HUDEP-2 (cell line): Measurements from ENCODE around the gene ANKMY1.

Experiments used
- DNase-seq, 76 experiments: peaks; one replicate each; lab custom pipeline; 2025; ENCODE audit not compliant: unreplicated experiment in 76 of 76; lab: John Stamatoyannopoulos, UW

The ANKMY1 gene, protein sequence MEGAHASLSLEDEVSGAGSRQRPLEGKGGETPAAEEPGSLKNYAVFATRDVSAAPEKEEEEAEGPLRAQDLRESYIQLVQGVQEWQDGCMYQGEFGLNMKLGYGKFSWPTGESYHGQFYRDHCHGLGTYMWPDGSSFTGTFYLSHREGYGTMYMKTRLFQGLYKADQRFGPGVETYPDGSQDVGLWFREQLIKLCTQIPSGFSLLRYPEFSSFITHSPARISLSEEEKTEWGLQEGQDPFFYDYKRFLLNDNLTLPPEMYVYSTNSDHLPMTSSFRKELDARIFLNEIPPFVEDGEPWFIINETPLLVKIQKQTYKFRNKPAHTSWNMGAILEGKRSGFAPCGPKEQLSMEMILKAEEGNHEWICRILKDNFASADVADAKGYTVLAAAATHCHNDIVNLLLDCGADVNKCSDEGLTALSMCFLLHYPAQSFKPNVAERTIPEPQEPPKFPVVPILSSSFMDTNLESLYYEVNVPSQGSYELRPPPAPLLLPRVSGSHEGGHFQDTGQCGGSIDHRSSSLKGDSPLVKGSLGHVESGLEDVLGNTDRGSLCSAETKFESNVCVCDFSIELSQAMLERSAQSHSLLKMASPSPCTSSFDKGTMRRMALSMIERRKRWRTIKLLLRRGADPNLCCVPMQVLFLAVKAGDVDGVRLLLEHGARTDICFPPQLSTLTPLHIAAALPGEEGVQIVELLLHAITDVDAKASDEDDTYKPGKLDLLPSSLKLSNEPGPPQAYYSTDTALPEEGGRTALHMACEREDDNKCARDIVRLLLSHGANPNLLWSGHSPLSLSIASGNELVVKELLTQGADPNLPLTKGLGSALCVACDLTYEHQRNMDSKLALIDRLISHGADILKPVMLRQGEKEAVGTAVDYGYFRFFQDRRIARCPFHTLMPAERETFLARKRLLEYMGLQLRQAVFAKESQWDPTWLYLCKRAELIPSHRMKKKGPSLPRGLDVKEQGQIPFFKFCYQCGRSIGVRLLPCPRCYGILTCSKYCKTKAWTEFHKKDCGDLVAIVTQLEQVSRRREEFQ

DNA sequence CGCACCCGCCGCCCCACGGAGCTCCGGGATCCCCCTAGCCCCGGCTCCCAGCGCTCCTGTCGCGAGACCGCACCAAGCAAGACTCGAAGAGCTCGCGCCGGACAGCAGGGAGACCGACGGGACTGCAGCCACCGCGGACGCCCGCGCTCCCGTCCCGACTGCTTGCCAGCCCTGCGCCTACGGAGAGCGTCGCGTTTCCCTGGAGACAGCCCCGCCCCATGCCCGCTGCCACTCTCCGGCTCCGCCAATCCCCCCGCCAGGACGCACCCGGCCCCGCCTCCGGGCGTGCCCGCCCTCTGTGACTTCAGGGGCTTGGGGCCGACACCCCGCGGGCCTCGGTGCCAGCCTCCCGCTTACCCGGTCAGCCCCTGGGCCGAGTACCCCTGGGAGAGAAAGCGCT, at the start of gene ANKMY1:
ANKMY1 (minus strand) TSS at position 181 of the 400 bp plus-strand sequence. CDS start 653 bp downstream, outside the sequence.
- peak in 73 of 76 experiments; percentile 6 to 90 (median 74) for DNase-seq

DNA sequence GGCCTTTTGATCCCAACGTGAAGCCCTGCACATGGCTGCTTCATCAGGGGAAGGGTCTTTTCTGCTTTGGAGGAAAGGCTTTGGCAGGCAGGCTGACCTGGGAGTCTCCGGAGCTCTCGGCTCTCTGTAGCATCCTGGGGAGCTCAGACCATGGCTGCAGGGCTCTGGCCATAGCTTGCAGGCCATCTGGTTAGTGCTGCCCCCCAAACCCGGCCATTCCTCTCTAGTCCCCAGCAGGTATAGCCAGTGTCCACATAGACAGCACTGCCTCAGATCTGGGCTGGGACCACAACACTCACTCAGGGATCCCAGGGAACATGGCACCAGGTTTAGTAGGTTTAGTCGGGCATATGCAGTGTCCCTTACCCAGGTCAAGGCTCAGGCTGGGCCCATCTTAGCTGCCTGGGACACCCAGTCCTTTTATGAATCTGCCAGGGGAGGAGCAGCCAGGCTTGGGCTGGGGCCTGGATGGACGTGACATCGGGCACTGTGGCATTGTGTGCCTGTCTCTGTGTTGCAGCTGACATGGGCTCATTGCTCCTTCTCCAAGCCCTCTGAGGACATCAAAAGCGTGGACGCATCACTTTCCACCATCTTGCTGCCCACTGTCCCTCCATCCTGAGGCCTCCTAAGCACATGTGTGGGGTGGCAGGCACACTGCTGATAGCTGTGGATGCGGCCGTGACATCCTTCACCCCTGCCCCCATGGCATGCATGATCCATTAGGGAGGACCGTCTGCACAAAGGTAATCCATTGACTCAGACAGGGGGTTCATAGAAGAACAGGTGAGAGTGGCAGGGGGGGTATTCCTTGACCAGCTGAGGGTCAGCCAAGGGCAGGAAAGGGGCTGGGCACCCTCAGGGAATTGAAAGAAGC, 48.3 kb upstream of the ANKMY1 start:
- no peak for DNase-seq

DNA sequence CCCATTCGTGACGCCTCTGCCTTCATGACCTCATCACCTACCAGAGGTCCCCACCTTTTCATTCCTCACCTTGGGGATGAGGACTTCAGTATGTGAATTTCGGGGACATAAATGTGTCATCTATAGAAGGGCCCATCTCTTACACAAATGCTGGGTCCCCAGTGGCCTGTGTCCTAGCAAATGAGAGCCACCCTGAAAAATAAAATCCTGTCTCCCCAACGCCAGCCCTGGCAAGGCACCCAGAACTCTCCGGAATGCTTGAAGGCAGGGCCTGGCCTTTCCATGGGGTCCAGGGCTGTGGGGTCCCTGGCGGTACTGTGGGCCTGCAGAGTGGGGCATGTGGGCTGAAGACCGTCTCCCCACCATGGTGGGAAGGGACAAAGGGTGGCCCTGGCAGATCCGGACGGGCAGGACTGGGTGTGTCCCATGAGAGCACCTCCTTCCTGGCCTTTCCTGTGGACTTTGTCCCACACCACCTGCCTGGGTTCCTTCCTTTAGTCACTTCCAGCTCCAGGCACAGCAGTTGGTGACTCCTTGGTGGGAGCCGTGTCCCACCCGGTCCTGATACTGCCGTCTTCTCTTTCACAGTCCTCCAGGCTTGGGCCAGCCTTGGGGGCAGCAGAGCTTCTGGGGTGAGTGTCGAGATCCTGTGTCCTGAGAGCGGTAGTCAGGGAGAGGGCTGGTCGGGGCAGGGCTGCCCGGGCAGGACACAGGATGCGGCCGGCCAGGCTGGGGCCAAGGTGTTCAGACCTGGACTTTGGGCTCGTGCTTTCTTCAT, 47.3 kb upstream of the ANKMY1 start:
- DNase-seq, result no peak

DNA sequence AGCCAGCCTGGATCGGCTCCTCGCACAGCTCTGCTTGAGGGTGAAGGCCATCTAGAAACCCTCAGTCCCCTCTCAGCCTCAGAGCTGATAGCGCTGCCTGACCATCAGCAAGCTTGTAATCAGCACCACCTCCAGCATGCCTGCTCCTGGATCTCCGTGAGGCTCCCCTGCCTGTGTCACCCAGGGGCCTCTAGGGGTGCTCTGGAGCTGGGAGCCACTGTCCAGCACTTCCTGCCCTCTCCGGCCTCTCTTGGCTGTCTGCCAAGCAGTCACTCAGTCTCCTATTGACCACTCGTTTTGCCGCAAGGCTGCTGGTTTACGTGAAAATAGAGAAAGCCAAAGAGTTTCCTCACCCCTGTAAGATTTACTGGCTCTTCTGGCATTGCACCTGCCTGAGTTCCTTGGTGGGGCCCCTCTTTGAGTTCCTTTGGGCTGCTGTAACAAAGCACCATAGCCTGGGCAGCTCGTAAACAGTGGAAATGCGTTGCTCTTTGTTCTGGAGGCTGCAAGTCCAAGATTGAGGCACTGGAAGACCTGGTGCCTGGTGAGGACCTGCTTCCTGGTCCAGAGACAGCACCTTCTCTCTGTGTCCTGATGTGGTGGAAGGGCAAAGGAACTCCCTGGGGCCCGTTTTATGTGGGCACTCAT, 46.6 kb upstream of the ANKMY1 start:
- DNase-seq, result peak in 12 of 76 experiments; percentile 2 to 46 (median 19)

DNA sequence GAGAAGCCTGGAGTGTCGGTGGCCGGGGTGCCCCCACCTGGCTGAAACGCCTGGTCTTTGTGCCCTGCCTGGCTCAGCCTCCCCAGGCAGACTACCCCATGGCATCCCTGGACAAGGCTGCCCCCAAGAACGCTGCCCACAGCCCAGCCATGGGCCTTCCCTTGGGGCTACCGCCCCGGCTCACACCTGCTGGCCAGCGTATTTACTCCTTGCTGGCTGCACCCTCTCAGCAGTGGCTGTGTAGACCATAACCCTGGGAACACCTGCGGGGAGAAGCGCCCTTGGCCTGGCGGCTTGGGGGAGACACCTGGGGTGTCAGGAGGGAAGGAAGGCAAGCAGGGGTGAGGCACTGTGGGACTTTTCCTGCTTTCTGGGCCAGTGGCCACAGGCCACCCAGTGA, 46.1 kb upstream of the ANKMY1 start:
- no peak for DNase-seq

DNA sequence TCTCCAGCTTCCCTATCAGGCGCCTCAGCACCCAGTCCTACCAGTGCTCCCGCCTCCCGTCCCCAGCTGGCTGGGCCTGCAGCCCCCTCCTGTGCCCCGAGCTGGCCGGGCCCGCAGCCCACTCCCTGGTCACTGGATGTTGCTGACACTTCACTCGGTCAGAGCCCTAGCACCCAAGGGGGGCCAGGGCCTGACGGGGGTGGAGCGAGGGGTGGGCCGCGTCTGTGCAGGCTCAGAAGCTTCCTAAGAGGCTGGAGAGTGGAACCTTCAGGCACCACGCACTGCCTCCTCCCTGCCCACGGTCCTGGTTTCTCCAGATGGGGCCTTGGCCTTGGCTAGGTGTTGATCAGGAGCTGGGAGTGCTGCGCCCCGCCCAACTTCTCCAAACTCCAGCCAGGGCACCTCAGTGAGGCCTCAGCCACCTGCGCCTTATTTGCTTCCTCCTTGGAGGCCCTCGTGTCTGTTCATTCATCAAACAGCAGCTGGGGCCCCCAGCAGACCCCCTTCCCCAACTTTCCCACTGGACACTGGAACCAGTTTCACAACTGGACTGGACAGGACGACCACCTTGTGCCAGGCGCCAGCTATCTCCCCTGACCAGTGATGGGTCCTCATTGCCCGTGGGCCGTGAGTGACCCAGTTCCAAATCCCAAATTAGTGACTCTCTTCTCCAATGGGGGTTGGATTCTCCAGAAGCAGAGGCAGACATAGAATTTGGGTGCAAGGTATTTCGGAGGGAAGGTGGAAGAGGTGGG, 45.5 kb upstream of the ANKMY1 start:
- DNase-seq, result no peak

DNA sequence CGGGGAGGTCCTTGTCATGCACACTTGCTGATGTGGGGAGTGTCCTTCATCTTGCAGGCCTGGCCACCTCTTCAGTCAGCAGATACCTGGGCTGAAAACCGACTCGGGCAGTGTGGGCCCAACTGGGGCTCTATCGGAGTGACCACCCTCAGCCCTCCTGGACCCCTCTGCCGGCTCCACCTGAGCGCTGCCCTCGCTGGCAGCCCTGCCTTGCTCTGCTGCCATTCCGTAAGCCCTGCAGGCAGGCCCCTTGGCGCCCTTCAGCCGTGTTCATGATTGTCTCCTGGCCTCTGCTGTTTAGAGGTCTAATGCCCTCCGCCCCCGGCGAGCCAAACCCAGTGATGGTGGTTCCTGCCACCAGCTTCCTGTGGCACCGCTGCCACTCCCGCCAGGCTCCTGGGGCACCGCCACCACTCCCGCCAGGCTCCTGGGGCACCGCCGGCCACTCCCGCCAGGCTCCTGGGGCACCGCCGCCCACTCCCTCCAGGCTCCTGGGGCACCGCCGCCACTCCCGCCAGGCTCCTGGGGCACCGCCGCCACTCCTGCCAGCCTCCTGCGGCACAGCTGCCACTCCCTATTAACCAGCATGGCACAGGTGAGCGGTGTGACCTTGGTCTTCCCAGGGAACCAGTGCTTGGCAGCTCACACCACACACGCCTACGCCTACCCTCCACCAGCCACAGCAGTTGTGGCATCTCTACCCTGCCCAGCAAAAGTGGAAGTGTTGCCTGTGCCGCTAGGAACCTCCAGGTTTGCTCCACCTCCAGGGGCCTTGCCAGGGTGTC, 44.7 kb upstream of the ANKMY1 start:
- no peak for DNase-seq

DNA sequence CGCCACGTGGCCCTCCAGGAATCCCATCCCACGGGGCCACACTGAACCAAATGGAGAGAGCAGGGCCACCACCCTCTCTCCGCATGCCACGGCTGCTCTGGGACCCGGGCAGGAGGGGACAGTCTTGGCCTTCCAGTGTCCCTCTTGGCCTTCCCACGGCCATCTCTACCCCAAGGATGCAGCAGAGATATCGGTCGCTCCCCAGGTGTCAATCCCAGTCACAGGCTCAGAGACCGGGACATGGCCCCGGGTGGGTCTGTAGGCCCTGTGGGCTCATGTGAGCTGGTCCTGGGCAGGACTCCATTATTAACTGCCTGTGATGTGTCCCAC, 44.0 kb upstream of the ANKMY1 start:
- no peak for DNase-seq

DNA sequence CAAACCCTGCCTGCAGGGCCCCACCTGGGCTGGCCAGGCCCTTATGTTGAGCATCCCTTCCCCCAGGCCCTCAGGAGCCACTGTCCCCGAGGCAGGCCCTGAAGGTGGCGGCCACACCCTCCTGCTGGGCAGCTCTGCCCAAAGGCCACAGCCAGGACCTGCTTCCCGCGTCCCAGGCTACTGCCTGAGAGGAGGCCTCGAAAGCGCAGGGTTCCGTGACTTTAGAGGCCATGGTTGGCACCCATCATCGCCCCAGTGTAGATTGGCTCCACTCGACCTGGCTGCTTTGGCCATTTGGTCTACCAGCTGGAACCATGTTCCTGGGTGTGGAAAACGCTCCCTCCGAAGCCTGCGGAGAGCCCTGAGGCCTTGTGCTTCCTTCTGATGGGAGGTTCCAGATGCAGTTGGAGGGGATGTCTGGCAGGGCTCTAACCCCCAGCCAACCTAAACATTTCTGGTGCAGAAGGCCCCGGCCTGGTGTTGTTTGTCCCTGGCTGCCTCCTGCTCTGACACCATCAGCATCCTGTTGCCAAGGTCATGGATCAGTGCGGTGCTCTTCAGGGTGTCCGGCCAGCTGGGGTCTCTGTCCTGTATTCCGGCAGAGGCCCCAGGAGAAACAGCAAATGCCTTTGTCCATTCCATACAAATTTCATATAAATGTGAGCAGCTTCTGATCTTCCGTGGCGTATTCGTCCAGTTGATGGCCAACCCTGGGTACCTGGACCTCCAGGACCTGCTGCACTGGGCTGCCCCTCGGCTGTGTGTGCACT, 43.5 kb upstream of the ANKMY1 start:
- no peak for DNase-seq

DNA sequence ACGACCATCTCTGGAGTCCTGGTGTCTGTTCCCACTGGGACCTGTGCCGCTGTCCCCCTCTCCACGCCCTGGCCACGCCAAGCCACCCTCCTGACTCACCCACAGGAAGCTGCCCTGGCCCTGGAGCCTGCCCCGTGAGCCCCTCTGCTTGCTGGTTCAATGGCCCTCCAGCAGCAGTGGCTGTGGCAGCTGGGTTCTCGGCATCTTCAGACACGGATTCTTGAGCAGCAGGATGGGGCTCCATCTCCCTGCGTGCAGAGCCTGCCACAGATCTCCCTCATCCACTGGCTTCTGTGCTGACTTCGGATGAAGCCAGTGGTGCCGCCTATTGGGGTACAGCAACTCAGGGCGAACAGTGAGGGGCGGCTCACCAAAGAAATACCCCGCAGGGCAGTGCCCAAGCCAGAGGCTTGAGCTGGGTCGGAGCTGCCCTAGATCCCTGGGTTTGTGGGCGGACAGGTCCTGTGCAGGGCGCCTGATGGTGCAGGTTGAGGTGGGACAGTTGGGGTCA, 42.7 kb upstream of the ANKMY1 start:
- DNase-seq, result no peak

DNA sequence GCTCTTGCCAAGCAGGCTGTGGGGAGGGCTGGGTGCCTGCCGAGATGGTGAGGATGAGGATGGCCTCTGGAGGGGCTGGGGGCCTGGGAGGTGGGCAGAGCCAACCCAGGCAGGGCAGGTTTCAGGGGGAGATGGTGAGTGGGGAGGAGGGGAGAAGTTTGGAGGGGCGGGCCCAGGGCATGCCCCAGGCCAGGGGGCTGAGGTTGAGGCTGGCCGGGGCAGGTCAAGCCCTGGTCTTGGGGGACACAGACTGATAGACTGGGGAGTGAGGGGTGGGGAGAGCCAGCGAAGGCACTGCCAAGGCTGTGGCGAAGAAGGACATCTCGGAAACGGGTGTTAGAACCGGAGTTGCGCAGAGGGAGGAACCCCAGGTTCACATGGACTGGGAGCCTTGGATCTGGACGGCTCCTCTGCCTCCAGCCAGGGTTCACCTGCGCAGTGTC, 41.4 kb upstream of the ANKMY1 start:
- no peak for DNase-seq

DNA sequence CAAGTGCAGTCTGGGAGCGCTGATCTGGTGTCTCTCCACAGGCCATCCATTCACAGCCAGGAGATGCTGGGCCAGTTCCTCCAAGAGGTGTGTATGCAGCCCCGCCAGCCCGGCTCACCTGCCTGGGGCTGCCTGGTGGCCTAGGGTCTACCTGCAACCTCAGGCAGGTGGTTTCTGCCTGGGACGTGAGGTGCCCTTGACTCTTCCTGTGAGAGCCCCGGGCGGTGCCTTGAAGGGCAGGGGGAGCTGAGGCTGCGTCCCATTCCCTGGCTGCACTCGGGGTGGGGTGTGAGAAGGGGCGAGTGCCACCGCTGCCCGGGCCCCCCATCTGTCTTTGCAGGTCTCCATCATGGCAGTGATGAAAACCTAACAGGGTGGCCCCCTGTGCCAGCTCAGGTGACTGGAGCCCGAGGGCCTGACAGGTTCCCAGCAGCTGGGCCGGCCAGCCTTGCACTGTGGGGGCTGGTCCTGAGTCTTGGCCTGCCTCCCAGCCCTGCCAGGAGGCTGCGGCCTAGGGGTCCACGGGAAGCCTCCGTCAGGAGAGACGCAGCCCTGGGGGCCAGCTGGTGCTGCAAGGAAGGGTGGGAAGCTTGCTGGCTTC, 40.6 kb upstream of the ANKMY1 start:
- DNase-seq, result no peak

DNA sequence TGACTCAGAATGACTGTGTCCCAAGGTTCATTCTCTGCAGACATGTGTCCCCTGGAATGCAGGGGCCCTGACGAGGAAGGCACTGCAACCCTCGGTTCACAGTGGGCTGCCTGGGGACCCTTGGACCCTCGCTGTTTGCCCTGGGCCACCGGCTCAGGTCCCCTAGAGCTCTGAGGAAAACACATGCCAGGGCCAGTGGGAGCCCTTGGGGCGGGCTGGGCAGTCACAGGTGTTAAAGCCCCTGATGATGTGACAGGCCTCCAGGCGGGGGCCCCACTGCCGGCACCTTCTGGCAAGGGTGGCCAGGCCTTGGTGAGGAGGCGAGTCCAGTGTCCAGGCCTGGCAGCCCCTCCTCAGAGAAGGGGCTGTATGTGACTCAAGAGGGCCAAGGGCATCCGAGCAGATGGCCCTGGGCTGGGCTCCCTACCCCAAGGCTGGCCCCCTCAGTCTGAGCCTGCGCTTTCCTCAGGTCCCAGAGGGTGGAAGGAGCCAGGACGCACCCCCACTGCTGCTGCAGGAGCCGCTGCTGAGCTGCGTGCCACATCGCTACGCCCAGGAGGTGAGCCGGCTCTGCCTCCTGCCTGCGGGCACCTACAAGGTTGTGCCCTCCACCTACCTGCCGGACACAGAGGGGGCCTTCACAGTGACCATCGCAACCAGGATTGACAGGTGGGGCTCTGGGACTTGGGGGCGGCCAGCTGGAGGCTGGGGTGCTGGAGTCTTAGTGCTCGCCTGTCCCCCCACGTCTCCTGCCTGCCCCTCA, 39.8 kb upstream of the ANKMY1 start:
- DNase-seq, result no peak

DNA sequence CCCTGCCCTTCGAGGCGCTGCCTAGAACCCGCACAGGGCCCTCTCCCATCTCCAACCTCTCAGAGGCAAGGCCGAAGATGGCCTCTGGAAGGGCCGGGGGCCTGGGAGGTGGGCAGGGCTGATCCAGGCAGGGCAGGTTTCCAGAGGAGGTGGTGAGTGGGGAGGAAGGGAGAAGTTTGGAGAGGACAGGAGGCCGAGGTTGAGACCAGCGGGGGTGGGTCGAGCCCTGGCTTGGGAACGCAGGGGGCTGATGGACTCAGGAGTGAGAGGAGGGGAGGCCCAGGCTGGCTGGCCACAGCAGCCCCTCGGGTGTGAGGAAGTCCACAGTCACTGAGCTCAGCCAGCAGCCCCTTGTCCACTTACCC, 39.2 kb upstream of the ANKMY1 start:
- no peak for DNase-seq

DNA sequence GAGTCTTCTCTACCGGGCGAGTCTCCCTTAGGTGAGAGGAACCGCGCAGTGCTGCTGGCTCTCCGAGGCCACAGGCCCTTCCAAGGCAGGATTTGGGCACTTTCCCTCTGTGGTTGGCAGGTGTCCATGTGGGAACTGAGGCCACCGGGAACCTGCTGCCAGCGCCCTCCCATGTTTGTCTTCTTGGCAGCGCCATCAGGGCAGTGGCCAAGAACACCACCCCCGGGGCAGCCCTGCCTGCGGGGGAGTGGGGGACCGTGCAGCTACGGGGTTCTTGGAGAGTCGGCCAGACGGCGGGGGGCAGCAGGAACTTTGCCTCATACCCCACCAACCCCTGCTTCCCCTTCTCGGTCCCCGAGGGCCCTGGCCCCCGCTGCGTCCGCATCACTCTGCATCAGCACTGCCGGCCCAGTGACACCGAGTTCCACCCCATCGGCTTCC, 38.7 kb upstream of the ANKMY1 start:
- no peak for DNase-seq

DNA sequence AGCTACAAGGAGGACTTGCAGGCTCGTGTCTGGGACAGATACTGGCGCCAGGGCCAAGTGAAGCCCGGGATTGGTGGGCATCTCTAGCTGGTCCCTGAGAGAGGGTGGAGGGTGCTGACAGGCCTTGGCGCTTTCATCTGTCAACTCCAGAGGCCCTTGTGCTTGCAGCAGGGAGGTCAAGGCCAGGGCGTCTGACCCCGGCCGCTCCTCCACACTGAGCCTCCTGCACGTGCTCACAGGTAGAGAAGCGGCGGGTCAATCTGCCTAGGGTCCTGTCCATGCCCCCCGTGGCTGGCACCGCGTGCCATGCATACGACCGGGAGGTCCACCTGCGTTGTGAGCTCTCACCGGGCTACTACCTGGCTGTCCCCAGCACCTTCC, 38.3 kb upstream of the ANKMY1 start:
- DNase-seq, result no peak
